Pancreas (tissue), 10 donors: ENCODE measurements around the gene RIMS3. TPM values are rescaled to one million over a fixed set of nuclear protein-coding genes. Genes with fewer than 3 reads are reported as not detected.

Experiments
- ATAC-seq, 4 donors: fragments of 200-7000 bp; cut with Tn5 transposase; one replicate each; pipeline versions ENCODE4 v1.8.0 to v1.9.1; 2020; ENCODE audit warnings: mild to moderate bottlenecking in 4 of 4, moderate library complexity in 4 of 4
- DNase-seq, 6 donors: peaks; one replicate each; pipeline ENCODE4 v3.0.0-alpha.2; 2020
- FAIRE-seq: peaks from 2 replicates; lab custom pipeline; 2012; peaks lifted over from hg19 to GRCh38; lab: Jason Lieb, UNC
- H3K27ac ChIP-seq, 4 donors: fragments of 200-600 bp; sonication (generic); 1 replicate in 3 of 4; 2 replicates in 1 of 4; pipeline versions ENCODE4 v1.5.0 to v1.8.0; 2020
- H3K27me3 ChIP-seq, 4 donors: fragments of 200-600 bp; one replicate each; pipeline ENCODE4 v1.8.0; 2021
- H3K36me3 ChIP-seq, 3 donors: fragments of 200-600 bp; sonication (generic) in 1 of 3; one replicate each; pipeline versions ENCODE4 v1.5.0 to v1.8.0; 2020 to 2021
- H3K4me1 ChIP-seq, 3 donors: fragments of 200-600 bp; one replicate each; pipeline ENCODE4 v1.8.0; 2021
- H3K4me3 ChIP-seq, 4 donors: fragments of 200-600 bp; sonication (generic) in 2 of 4; one replicate each; pipeline versions ENCODE4 v1.5.0 to v1.8.0; 2020 to 2021
- H3K9me3 ChIP-seq, 4 donors: fragments of 200-600 bp; one replicate each; pipeline ENCODE4 v1.8.0; 2021
- WGBS, 2 donors: extraction: QIAGEN DNeasy Blood & Tissue Kit; methylation state at CpG; one replicate each; pipeline ENCODE4 v1.1.7; 2013; 5-methylcytosine and 5-hydroxymethylcytosine counted together
- intact Hi-C, 3 donors: fragments of 100-400 bp; cut with DNase I; formaldehyde crosslinking; loops; one replicate each; pipeline versions ENCODE4 v1.11.1 to v1.14.2; 2022
- polyA plus RNA-seq, 2 donors: library from polyadenylated mRNA; stranded (reverse); fragments of 200-250 nt; gene quantifications; one replicate each; pipeline ENCODE4 v1.2.3, GENCODE V29; 2013
- total RNA-seq, 6 donors: library from RNA; stranded (reverse); fragmentation: NEBNext Ultra II Directional in 4 of 6; extraction: Animal tissue kit (Norgen Biotek cat#: 25700) in 4 of 6; gene quantifications; one replicate each; pipeline versions ENCODE4 v1.2.1 to v1.2.4, GENCODE V29; 2021 to 2023
- TF ChIP-seq, protein P1 (sequence below), 4 donors: fragments of 200-600 bp; sonication (generic) in 3 of 4; IDR thresholded peaks; one replicate each; pipeline versions ENCODE4 v1.5.0 to v1.8.0; 2021; ENCODE audit warnings: antibody characterized with exemption in 4 of 4
- donor health status: healthy with polysubstance abuse.
- donor health status: DM: no; HTN: no; CAD: no; lungs with moderate emphysema.
- donor health status: DM: no; HTN: no; CAD: no.
- donor health status: control.
- donor health status: control.
- donor health status: Bipolar disorder and iron deficiency.
- donor health status: DM: yes; HTN: yes; CAD: no.
- donor health status: DM: no; HTN: no; CAD: no.
- donor health status: DM: no; HTN: no; CAD: no.
- donor health status: DM: yes; HTN: yes; CAD: no.

The RIMS3 gene
- total and polyA plus RNA-seq, 8 donors, result 0.49 to 2.7 (median 0.66) TPM

DNA sequence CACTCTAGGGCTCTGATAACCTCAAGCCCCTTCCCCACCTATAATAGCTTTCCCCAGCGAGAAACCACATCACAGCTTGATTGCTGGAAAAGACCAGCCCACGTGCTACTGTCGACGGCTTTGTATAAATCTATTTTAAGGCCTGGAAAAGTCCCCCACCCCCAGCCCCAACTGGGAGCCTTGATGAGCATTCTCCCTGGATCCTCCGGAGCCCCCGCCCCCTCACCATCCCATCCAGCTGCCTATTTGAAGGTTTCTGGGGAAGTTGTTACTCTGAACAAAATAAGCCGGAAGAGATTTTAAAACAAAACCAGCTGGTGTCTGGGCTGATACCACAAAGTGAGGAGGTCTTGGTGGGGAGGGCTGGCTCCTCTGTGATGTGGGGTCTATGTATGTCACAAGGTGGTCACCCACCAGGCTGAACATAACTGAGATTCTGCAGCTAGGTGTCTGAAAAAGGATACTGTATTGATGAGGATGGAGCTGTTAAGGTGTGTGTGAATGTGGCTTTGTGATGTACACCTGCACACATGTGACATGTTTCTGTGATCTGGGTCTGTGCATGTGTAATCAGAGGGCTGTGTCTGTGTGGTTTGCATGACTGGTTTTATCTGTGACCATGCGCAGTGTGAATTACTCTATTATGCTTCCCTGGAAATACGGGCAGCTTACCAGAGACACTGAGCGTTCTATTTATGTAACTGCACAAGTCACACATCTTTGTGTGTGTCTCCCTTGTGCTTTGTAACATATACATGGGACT is 25.0 kb downstream of the RIMS3 start:
- intact Hi-C loops, result no loop called here
- Histone ChIP-seq H3K4me3 (no peak overlapping the region), H3K4me1 (no peaks in the 10 kb centered on the region), H3K27me3 (no peaks in the 10 kb centered on the region), H3K27ac (no peak overlapping the region), H3K36me3 (no peaks in the 10 kb centered on the region), H3K9me3 (no peaks in the 10 kb centered on the region)
- no peak for DNase-seq
- TF ChIP-seq, protein P1, sequence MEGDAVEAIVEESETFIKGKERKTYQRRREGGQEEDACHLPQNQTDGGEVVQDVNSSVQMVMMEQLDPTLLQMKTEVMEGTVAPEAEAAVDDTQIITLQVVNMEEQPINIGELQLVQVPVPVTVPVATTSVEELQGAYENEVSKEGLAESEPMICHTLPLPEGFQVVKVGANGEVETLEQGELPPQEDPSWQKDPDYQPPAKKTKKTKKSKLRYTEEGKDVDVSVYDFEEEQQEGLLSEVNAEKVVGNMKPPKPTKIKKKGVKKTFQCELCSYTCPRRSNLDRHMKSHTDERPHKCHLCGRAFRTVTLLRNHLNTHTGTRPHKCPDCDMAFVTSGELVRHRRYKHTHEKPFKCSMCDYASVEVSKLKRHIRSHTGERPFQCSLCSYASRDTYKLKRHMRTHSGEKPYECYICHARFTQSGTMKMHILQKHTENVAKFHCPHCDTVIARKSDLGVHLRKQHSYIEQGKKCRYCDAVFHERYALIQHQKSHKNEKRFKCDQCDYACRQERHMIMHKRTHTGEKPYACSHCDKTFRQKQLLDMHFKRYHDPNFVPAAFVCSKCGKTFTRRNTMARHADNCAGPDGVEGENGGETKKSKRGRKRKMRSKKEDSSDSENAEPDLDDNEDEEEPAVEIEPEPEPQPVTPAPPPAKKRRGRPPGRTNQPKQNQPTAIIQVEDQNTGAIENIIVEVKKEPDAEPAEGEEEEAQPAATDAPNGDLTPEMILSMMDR (IDR thresholded peaks at IDR 0.05), result no peak
- 84 to 89% methylated on average over 10 of the region's 10 CpGs for WGBS, 2 donors
- no peak for ATAC-seq
- no peak for FAIRE-seq

DNA sequence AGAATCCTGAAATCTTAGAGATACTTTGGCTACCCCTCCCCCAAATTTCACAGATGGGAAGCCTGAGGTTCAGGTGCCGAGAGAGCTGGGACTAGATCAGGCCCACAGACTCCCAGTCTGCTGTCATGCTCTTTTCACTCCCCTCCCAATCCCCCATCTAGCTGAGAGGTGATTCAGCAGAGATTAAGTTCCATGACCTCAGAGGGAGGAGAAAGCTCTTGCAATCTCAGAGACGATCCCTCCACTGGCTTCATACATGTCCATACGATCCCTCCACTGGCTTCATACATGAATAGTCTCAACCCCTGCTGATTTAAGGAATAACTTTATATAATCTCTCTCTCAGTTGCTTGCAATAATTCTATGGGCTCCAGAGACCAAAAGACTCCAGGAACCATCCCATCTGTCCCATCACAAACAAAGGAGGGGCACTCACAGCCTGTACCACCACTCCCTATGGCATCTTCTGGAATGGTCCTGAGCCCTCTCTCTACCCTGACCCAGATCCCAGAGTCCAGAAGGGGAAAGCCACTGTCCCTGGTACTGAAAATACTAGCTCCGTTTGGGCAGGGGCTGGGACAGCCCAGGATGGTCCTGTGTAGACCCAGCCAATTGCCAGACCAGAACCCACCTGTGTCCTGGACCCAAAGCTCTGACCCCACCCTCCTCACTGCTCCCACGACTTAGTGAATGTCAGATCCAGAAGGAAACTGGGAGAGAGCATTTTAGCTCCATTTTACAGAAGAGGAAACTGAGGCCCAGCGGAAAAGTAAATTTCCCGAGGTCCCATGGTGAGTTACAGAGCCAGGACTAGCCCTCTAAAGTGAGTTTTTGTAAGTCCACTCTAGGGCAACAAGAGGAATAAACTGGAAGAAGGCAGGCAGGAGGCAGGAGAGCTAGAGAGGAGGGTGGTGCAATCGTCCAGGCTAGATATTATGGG is 27.1 kb downstream of the RIMS3 start:
- H3K27ac ChIP-seq, result no peak overlapping the region
- H3K4me1 ChIP-seq, result peaks cover 0 to 3% (median 0%) of the 10 kb centered on the region in 3 donors
- H3K27me3 ChIP-seq, result no peaks in the 10 kb centered on the region
- H3K9me3 ChIP-seq, result no peaks in the 10 kb centered on the region
- WGBS, 2 donors, result 75 to 77% methylated on average over 8 of the region's 8 CpGs
- TF ChIP-seq, protein P1 (IDR thresholded peaks at IDR 0.05), result no peak
- ATAC-seq, result no peak
- DNase-seq, result no peak
- H3K36me3 ChIP-seq, result no peaks in the 10 kb centered on the region
- no peak for FAIRE-seq
- no peak overlapping the region for H3K4me3 ChIP-seq
- intact Hi-C loops, result no loop called here

DNA sequence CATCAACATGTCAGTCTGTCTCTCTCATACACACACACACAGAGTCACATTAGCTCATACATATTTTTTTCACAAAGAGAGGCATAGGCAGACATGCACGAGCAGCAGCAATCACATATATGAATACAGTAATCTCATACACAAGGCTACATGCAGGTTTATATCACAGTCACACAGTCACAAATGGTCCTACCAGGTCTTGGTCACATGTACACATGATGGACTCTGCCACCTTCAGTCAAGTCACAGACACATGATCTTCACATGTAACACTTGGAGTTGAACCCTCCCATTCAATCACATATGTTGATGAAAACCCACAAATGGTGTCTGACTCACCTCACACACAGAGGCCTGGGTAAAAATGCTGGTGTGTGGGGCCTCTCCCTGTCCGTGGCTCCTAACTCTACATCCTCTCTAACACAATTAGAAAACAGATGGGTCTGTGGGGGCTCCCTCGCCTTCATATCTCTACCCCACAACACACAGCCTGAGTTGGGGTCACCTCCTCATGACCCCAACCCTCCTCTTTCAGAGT is 27.9 kb downstream of the RIMS3 start:
- no peak overlapping the region for H3K27ac ChIP-seq
- no peaks in the 10 kb centered on the region for H3K9me3 ChIP-seq
- no peak for FAIRE-seq
- TF ChIP-seq, protein P1 (IDR thresholded peaks at IDR 0.05), result no peak
- WGBS, 2 donors, result 76 to 89% methylated on average over 3 of the region's 3 CpGs
- no peak for ATAC-seq
- DNase-seq, result no peak
- H3K36me3 ChIP-seq, result no peaks in the 10 kb centered on the region
- peaks cover 0 to 3% (median 0%) of the 10 kb centered on the region in 3 donors for H3K4me1 ChIP-seq
- H3K27me3 ChIP-seq, result no peaks in the 10 kb centered on the region
- H3K4me3 ChIP-seq, result no peak overlapping the region
- intact Hi-C loops, result no loop called here

- TF ChIP-seq, protein P1 (IDR thresholded peaks at IDR 0.05), result no peak
- WGBS, 2 donors, result 73 to 78% methylated on average over 6 of the region's 6 CpGs
- no peak overlapping the region for H3K4me3 ChIP-seq
- H3K9me3 ChIP-seq, result no peaks in the 10 kb centered on the region
- H3K36me3 ChIP-seq, result no peaks in the 10 kb centered on the region
- no peaks in the 10 kb centered on the region for H3K27me3 ChIP-seq
- DNase-seq (no peak), ATAC-seq (no peak), FAIRE-seq (no peak)
- intact Hi-C loops, result no loop called here
- no peak overlapping the region for H3K27ac ChIP-seq
- H3K4me1 ChIP-seq, result peaks cover 0 to 3% (median 0%) of the 10 kb centered on the region in 3 donors
These were observed 28.7 kb downstream of the RIMS3 start for GRCh38 chr1:40636777-40637176.
